GM21723 (cell line): Measurements from ENCODE around the gene IGF2BP2.
"Not testable (repeated sequence)": the region's sequence is repeated elsewhere in the genome, so short reads cannot be mapped to it uniquely, and the experiment has no call there.

Experiments used
- ATAC-seq: cut with Tn5 transposase; IDR thresholded peaks from one replicate; pipeline ENCODE4 v1.9.1; 2021; ENCODE audit warnings: mild to moderate bottlenecking, moderate library complexity; ENCODE audit not compliant: unreplicated experiment

IGF2BP2 gene

GRCh38 chr3:185838417-185838989 is 13.7 kb upstream of the IGF2BP2 start:
- not testable (repeated sequence) for ATAC-seq

DNA sequence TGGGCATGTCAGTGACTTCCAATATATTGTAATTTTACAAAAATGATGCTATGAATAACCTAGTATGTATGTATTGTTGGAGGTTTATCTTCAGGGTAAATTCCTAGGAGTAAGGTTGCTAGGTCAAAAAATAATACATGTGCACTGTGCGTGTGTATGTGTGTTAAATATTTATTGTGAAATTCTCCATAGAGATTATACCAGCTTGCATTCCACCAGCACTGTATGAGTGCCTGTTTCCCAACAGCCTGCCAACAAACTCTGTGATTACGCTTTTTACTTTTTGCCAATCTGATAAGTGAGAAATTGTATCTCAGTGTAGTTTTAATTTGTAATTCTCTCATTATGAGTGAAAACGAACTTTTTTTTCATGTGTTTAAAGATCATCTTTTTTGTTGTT is 12.6 kb upstream of the IGF2BP2 start:
- ATAC-seq = no peak

DNA sequence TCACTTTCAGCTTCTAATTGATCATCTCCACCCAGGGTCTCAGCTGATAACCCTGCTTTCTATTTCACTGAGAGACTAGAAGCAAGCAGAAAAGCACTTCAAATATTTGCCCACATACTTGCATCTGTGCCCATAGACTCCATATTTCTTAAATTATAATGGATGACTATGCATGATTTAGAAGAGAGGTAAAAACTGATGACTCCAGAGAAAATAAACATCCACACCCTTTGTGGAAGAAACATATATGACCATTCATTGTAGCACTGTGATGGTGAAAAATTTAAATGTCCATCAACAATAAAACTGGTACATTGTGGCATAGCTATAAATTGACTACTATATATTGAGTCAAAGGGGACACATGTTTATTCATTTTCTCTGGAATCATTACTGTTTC is 7.1 kb upstream of the IGF2BP2 start:
- ATAC-seq = no peak

GRCh38 chr3:185831195-185831594 is 6.4 kb upstream of the IGF2BP2 start:
- no peak for ATAC-seq

DNA sequence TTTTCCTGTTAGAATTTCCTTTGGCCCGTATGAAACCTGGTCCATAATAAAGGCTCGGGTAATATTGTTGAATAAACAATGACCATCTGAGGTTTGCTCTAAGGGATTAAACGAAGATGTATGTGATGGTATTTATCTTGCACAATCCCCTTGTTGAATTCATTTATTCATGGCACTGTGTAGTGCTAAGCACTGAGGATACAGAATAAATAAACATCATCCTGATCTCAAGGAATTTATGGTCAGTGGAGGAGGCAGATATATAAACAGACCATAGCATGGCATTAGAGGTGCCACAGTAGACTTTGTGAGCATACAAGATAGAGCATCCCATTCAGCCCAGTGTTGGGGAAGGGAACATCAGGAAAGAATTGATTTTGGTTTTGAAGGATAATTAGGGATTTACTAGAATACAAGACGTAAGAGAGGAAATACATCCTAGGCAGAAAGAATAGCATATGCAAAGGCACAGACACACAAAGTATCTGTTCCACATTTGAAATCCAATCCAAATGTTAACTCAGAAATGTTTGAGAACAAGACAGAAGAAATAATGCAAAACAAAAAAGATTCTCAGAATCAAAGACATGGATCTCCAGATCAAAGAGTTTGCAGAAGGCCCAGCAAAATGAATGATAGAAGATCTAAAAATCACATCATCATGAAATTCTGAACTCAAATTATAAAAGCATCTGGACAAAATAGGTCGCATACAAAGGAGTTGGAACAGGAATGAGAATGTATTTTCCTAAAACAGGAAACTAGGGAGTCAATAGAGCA is 5.4 kb upstream of the IGF2BP2 start:
- ATAC-seq = no peak

GRCh38 chr3:185828755-185829154 is 3.9 kb upstream of the IGF2BP2 start:
- ATAC-seq = no peak

DNA sequence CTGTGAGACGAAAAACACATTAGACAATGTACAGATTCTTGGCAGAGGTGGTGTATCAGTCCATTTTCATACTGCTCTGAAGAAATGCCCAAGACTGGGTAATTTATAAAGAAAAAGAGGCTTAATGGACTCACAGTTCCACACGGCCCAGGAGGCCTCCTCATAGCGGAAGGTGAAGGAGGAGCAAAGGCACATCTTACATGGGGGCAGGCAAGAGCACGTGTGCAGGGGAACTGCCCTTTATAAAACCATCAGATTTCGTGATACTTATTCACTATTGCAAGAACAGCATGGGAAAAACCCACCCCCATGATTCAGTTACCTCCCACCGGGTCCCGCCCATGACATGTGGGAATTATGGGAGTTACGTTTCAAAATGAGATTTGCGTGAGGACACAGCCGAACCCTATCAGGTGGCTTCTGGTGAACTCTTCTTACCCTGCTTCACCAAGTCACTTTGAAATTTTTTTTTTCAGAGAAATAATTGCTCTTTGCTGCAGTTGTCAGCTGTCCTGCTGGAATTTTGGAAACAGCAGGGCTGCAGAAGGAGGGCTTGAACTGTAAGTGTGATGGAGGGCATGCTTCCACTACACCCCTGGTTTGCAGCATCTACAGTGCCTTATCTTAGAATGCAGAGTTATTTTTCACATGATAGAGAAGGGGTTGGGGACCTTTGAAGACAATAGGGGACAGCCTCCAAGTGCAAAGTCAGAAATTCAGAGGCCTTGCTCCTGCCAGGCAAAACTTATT is 2.9 kb upstream of the IGF2BP2 start:
- no peak for ATAC-seq

GRCh38 chr3:185825639-185826481 is 1.0 kb upstream of the IGF2BP2 start:
- ATAC-seq = peak; percentile 42

DNA sequence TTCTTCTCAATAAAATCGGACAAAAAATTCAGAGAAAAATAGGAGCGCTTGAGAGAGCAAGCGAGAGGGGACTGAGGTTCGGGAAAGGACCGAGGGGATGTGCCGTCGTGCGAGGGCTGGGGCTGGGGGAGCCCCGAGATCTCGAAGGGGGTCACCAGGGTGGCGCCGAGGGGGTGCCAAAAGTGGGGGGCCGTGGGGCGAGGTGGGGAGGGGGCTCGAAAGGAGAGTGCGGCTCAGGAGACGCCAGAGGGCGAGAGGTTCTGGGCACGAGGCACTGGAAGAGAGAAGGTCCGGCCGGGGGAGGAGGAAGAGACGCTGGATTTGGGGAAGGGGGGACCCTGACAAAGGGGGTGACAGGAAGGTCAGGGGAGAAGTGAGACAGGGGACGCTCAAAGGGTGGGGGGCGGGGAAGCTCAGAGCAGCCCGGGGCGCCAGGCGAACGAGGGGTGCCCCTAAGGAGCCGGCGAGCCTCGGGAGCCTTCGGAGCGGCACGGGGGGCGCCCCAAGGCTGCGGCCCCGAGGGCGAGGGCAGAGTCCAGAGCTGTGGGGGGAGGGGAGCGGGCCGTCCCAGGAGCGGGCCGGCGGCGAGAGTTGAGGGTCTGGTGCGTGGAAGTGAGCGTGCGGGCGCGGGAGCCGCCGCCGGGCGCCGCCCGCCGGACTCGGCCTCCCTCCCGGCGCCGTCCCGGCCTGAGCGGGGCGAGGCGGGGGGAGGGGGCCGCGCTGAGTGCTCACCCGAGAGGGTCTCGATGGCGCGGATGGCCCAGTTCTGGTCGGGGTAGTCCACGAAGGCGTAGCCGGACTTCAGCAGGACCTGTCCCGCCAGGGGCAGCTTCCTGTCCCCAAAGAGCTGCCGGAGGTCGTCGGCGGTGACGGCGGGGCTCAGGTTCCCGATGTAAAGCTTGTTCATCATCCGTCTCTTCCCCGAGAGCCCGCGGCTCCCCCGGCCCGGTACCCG is 514 bp downstream of the IGF2BP2 start:
- peak; percentile 36 for ATAC-seq

- no peak for ATAC-seq
Measured at GRCh38 chr3:185823078-185824044, 1.5 kb downstream of the IGF2BP2 start.

GRCh38 chr3:185822221-185823000 is 2.4 kb downstream of the IGF2BP2 start:
- no peak for ATAC-seq

DNA sequence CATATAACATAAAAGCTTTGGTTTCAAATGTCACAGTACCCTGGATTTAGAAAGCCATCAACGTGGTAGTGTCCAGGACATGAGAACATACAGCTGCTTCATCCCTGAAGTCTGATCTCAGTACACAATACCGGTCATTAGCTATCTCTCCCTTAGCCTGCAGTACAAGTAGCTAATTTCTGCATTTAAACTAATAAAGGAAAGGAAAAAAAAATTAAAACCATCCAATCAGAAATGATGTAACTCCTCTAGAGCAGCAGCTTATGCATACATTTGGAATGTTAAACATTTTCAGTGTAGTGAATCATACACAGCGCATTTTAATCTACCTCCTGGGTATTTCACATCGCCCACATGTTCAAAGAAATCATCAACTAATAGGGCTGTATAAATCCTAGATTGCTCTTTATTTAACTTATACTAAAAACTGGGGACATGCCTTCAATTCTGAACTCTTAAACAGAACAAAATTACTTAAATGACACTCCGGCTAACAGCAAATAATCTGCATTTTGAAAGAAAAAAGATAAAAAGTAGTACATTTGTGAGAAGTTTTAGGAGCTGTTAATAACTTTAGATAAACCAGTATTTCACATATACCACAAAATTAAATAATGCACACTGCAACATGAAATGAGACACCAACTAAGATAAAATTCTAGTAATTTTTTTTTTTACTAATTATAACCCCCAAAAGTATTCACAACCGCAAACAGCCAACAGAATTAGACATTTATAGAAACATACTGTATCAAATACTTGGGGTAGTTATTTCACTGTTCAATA is 3.7 kb downstream of the IGF2BP2 start:
- no peak for ATAC-seq

DNA sequence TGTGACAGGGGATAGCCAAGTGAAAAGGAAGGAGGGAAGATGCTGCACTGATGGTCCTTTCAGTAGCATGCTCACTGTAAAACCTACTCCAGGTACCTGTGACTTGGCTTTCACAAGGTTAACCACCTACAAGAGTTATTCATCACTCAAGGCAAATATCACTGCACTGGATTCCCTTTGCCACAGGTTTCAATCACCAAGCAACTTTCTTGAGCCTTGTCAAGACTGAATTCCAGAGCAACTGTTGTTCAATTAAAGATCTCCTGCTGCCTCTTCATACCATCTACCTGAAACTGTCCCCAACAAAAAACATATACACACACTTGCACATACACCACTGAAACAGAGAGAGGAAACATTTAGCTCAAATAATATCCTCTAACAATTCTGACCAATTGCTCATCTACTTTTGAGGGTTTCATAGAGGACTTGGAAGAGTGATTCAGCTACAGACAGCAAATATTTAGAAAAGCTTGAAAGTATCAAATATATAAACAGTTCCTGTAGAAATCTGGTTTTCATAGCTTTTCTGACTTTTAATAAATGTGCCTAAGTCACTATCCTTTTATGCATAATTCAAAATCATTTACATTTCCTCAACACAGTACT is 6.5 kb downstream of the IGF2BP2 start:
- ATAC-seq = no peak

- no peak for ATAC-seq
Measured at GRCh38 chr3:185815391-185816282, 9.2 kb downstream of the IGF2BP2 start.

DNA sequence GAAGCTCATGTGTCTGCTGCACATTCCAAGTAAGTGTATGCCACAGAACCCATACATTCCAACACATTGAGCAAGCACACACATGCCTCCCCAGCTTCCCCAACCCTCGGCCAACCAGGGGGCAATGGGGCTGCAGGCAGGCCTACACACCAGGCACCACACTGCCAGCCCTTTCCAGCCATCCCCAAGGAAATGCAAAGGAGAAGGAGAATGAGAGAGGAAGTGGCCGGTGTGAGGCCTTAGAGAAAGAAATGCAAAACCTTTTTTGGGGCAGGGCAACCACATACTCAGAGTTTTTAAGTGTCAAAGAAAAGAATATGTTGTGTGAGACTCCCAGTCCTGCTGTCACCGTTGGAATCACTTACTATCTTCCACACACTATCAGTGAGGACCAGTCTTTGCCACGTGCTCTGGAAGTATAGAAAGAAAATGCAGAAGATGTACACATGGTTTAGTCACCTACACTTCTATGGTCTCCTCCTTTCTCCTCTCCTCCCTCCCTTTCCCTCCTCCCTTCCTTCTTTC is 11.1 kb downstream of the IGF2BP2 start:
- ATAC-seq = no peak

DNA sequence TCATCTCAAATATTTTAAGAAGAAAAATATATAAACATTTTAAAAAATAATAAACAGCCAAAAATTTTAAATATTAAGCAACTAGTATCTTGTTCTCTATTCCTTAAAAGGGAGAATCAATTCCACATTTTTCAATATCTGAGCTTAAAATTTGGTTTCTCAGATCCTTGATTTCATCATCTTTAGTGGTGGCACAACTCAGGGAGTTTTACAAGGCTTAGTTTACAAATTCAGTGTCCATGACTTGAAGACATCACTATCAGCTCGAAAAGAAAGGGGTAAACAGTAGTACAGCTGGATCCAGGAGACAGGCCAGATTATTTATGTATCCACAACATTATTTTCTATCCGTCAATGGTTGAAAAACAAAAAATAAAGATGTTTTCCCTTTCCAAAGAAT is 11.6 kb downstream of the IGF2BP2 start:
- no peak for ATAC-seq
